Liver (tissue), 2 donors: ENCODE results near the gene MANSC1.

Source experiments
- MAX ChIP-seq: IDR thresholded peaks from 2 replicates; pipeline ENCODE4 v1.6.1; 2016; ENCODE audit warnings: antibody characterized with exemption
- TF ChIP-seq, protein P1 (sequence below): fragments of 150-350 bp; IDR thresholded peaks from 2 replicates; pipeline ENCODE4 v1.5.1; 2017; ENCODE audit warnings: improper control_type of control experiment, low read depth, low read length; ENCODE audit not compliant: missing input control
- donor health status: healthy.

- TF ChIP-seq, protein P1, sequence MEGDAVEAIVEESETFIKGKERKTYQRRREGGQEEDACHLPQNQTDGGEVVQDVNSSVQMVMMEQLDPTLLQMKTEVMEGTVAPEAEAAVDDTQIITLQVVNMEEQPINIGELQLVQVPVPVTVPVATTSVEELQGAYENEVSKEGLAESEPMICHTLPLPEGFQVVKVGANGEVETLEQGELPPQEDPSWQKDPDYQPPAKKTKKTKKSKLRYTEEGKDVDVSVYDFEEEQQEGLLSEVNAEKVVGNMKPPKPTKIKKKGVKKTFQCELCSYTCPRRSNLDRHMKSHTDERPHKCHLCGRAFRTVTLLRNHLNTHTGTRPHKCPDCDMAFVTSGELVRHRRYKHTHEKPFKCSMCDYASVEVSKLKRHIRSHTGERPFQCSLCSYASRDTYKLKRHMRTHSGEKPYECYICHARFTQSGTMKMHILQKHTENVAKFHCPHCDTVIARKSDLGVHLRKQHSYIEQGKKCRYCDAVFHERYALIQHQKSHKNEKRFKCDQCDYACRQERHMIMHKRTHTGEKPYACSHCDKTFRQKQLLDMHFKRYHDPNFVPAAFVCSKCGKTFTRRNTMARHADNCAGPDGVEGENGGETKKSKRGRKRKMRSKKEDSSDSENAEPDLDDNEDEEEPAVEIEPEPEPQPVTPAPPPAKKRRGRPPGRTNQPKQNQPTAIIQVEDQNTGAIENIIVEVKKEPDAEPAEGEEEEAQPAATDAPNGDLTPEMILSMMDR, result no peak
- TF ChIP-seq MAX, result no peak
Measured at GRCh38 chr12:12331244-12331771, 18.7 kb downstream of the MANSC1 start.
